Cardiac atrium fibroblast (primary cell): ENCODE results near the gene BDP1. TPM values are rescaled to one million over a fixed set of nuclear protein-coding genes. Genes with fewer than 3 reads are reported as not detected.

Source experiments
- total RNA-seq: library from RNA; depleted of rRNA; stranded (reverse); fragments of >200 nt; gene quantifications from 2 replicates; pipeline ENCODE4 v1.2.3, GENCODE V29; 2015

The BDP1 gene, protein sequence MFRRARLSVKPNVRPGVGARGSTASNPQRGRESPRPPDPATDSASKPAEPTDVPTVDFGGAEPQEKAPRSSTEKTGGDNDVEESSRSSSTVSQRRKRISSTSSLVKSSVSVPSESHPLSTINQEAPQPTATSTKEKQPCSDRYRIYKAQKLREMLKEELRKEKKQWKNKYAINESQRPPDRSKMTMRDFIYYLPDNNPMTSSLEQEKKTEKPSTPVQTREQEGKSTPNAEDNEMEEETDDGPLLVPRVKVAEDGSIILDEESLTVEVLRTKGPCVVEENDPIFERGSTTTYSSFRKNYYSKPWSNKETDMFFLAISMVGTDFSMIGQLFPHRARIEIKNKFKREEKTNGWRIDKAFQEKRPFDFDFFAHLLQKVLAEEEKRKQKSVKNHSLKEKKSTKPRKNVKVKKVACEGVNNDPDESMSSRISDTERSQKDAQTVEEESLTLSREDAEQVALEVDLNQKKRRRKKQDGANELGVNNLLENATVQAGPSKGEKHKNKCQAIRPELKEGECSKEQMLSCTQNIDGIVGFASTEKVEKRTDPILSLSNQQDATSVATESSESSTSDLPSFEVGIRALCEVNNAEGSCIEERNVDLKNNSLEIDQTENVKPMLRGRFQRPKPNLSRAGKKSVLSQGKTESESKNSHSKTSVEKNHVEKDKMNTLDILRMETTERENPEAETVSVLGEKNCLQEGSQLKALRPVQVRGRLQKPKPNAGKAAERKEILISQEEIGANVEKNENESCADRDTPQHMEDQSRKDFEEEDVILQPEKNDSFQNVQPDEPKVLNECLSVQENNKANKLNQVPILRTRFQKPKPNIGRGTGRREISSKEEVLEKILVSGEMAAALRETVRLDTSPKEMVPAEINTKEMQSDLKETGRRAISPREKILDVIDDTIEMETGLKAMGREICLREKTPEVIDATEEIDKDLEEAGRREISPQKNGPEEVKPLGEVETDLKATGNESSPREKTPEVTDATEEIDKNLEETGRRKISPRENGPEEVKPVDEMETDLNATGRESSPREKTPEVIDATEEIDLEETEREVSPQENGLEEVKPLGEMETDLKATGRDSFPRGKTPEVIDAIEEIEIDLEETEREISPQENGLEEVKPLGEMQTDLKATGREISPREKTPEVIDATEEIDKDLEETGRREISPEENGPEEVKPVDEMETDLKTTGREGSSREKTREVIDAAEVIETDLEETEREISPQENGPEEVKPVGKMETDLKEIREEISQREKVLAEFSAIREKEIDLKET (N-terminal part only)
- 10.5 and 10.9 TPM in 2 replicates for total RNA-seq

GRCh38 chr5:71455427-71456361, at the start of gene BDP1:
TSS of gene BDP1 (plus strand) at chr5:71455651. CDS start at chr5:71455878, 227 bp downstream.

DNA sequence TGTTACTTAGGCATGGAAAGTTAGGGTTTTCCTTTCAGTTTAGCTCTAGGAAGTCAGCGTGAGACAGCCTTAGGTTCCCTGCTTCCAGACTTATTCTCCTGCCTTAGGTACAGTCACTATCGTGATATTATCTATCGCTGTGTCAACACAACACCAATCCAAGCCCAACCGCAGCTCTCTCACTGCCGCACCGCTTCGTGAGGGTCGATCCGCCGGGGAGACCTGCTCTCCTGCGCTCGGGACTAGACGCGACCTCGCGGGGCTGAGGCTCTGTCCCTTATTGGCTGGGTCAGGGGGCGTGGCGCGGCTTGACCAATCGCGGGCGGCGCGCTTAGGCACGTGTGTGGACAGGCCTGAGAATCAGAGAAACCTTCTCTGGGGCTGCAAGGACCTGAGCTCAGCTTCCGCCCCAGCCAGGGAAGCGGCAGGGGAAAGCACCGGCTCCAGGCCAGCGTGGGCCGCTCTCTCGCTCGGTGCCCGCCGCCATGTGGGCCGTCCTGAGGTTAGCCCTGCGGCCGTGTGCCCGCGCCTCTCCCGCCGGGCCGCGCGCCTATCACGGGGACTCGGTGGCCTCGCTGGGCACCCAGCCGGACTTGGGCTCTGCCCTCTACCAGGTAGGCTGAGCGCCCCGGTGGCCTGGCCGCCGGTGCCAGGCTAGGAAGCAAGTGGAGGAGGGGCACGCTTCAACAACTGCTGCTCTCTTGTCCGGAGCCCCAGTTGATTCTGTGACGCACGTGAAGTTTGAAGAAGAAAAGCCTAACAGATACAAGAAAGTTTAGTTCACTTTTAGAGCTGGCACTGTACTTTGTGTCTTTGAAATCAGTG, 131.7 kb downstream of the BDP1 start, which contains the start of gene MCCC2:
TSS of gene MCCC2 (plus strand) at position 400 of the 825 bp plus-strand sequence. CDS start at position 486, 86 bp downstream.

Other genes with a start within 250 kb of the BDP1 start
- gene MCCC2, start 131.7 kb downstream of the BDP1 start, total RNA-seq, result 16.6 and 30.6 TPM in 2 replicates